H1 (cell line): ENCODE results near the gene RNF130. TPM values are rescaled to one million over a fixed set of nuclear protein-coding genes. Genes with fewer than 3 reads are reported as not detected.

Source experiments
- CTCF ChIA-PET: fragments of 300-600 bp; sonication (Branson Sonifier 250); formaldehyde crosslinking; loops from one replicate; lab custom pipeline; 2021; ENCODE audit not compliant: partially characterized antibody; lab: Charles Lee
- POLR2A ChIA-PET: fragments of 300-600 bp; sonication (Branson Sonifier 250); formaldehyde crosslinking; loops from one replicate; lab custom pipeline; 2021; ENCODE audit warnings: inconsistent platforms; ENCODE audit not compliant: partially characterized antibody; lab: Charles Lee
- DNase-seq, 2 experiments: peaks; one replicate each; pipeline versions ENCODE4 v3.0.0 to v3.0.0-alpha.2; 2010 to 2022; ENCODE audit warnings: low spot score in 2 of 2, low read depth in 1 of 2, mixed read lengths in 1 of 2
- FAIRE-seq: peaks from 2 replicates; lab custom pipeline; 2011; peaks lifted over from hg19 to GRCh38; lab: Jason Lieb, UNC
- H2AFZ ChIP-seq: 2 replicates; pipeline ENCODE4 v1.8.1; 2012; ENCODE audit warnings: low read length, inconsistent platforms
- H2AK5ac ChIP-seq: 2 replicates; pipeline ENCODE4 v1.6.1; 2013; ENCODE audit warnings: low read depth, low read length
- H2BK120ac ChIP-seq: replicated peaks from 2 replicates; pipeline ENCODE3; 2013; ENCODE audit warnings: low read depth, low read length, inconsistent platforms
- H2BK12ac ChIP-seq: 2 replicates; pipeline ENCODE4 v1.6.1; 2013; ENCODE audit warnings: low read depth, low read length
- H2BK15ac ChIP-seq: 2 replicates; pipeline ENCODE4 v1.6.1; 2013; ENCODE audit warnings: low read length
- H2BK20ac ChIP-seq: 2 replicates; pipeline ENCODE4 v1.6.1; 2013; ENCODE audit warnings: low read length
- H2BK5ac ChIP-seq: 2 replicates; pipeline ENCODE4 v1.6.1; 2013; ENCODE audit warnings: low read depth, low read length
- H3K14ac ChIP-seq: 2 replicates; pipeline ENCODE4 v1.6.1; 2013; ENCODE audit warnings: inconsistent platforms; ENCODE audit not compliant: insufficient read length
- H3K18ac ChIP-seq: 2 replicates; pipeline ENCODE4 v1.6.1; 2013; ENCODE audit warnings: low read length; ENCODE audit errors: extremely low read depth
- H3K23ac ChIP-seq: 2 replicates; pipeline ENCODE4 v1.6.1; 2013; ENCODE audit warnings: inconsistent platforms; ENCODE audit not compliant: insufficient read length
- H3K23me2 ChIP-seq: 2 replicates; pipeline ENCODE4 v1.6.1; 2013; ENCODE audit warnings: low read depth, low read length
- H3K27ac ChIP-seq: 2 replicates; pipeline ENCODE4 v1.6.1; 2011; ENCODE audit warnings: low read depth, low read length, inconsistent platforms
- H3K27me3 ChIP-seq, 4 experiments: replicated peaks in 1 of 4; 1 replicate in 1 of 4; 2 replicates in 3 of 4; pipeline versions ENCODE4 v1.6.1 to v1.8.1; 2011 to 2013; ENCODE audit warnings: low read length in 3 of 4, mild to moderate bottlenecking in 3 of 4, inconsistent platforms in 2 of 4, mixed read lengths in 2 of 4, moderate library complexity in 1 of 4; ENCODE audit not compliant: control insufficient read depth in 3 of 4, insufficient read depth in 3 of 4; ENCODE audit errors: extremely low read depth in 1 of 4
- H3K36me3 ChIP-seq, 4 experiments: 2 replicates each; pipeline versions ENCODE4 v1.6.1 to v1.8.1; 2011 to 2013; ENCODE audit warnings: mild to moderate bottlenecking in 4 of 4, low read length in 3 of 4, moderate library complexity in 2 of 4, control low read depth in 1 of 4, inconsistent platforms in 1 of 4; ENCODE audit not compliant: insufficient read depth in 4 of 4, control insufficient read depth in 2 of 4
- H3K4ac ChIP-seq: replicated peaks from 2 replicates; pipeline ENCODE3; 2013; ENCODE audit warnings: low read length, low read depth, mixed read lengths, inconsistent platforms; ENCODE audit not compliant: insufficient read length
- H3K4me1 ChIP-seq, 4 experiments: replicated peaks in 1 of 4; 1 replicate in 1 of 4; 2 replicates in 3 of 4; pipeline versions ENCODE4 v1.6.1 to v1.8.1; 2011 to 2013; ENCODE audit warnings: low read length in 3 of 4, inconsistent platforms in 2 of 4, mixed read lengths in 1 of 4; ENCODE audit not compliant: insufficient read depth in 4 of 4, control insufficient read depth in 3 of 4
- H3K4me2 ChIP-seq, 2 experiments: 2 replicates each; pipeline versions ENCODE4 v1.6.1 to v1.8.1; 2011 to 2013; ENCODE audit warnings: low read depth in 2 of 2, low read length in 2 of 2, control low read depth in 1 of 2, inconsistent platforms in 1 of 2, mild to moderate bottlenecking in 1 of 2; ENCODE audit not compliant: insufficient read depth in 1 of 2
- H3K4me3 ChIP-seq, 4 experiments: fragments of 200-600, 300-600 bp in 1 of 4; sonication (generic), shearing (Covaris generic), sonication (Bioruptor Twin) in 1 of 4; 2 replicates each; pipeline versions ENCODE4 v1.5.1 to v1.8.1; 2011 to 2016; ENCODE audit warnings: low read length in 4 of 4, low read depth in 3 of 4, control low read depth in 2 of 4, inconsistent platforms in 2 of 4, mild to moderate bottlenecking in 2 of 4, mixed read lengths in 1 of 4, moderate library complexity in 1 of 4; ENCODE audit not compliant: insufficient read depth in 2 of 4; ENCODE audit errors: extremely low read depth in 1 of 4
- H3K56ac ChIP-seq: replicated peaks from 2 replicates; pipeline ENCODE3; 2013; ENCODE audit warnings: low read depth, mild to moderate bottlenecking, mixed read lengths, low read length, inconsistent platforms; ENCODE audit not compliant: insufficient read length
- H3K79me1 ChIP-seq: 2 replicates; pipeline ENCODE4 v1.6.1; 2013; ENCODE audit warnings: low read depth, low read length, control low read depth
- H3K79me2 ChIP-seq, 2 experiments: 2 replicates each; pipeline versions ENCODE4 v1.6.1 to v1.8.1; 2012 to 2013; ENCODE audit warnings: low read length in 2 of 2, mild to moderate bottlenecking in 2 of 2, inconsistent platforms in 1 of 2; ENCODE audit not compliant: insufficient read depth in 2 of 2, control insufficient read depth in 1 of 2
- H3K9ac ChIP-seq, 4 experiments: replicated peaks in 1 of 4; 1 replicate in 1 of 4; 2 replicates in 3 of 4; pipeline versions ENCODE4 v1.6.1 to v1.8.1; 2011 to 2013; ENCODE audit warnings: low read depth in 3 of 4, low read length in 3 of 4, control low read depth in 2 of 4, mild to moderate bottlenecking in 2 of 4, moderate library complexity in 2 of 4, inconsistent platforms in 1 of 4; ENCODE audit errors: extremely low read depth in 1 of 4
- H3K9me3 ChIP-seq, 2 experiments: 2 replicates each; pipeline versions ENCODE4 v1.6.1 to v1.8.1; 2012 to 2013; ENCODE audit warnings: mild to moderate bottlenecking in 2 of 2, moderate library complexity in 2 of 2, control low read depth in 1 of 2, inconsistent platforms in 1 of 2, low read depth in 1 of 2, low read length in 1 of 2, mixed read lengths in 1 of 2; ENCODE audit not compliant: insufficient read depth in 2 of 2
- H4K20me1 ChIP-seq, 2 experiments: replicated peaks in 1 of 2; 2 replicates each; pipeline versions ENCODE3 to v1.8.1; 2011 to 2013; ENCODE audit warnings: inconsistent platforms in 2 of 2, low read length in 2 of 2, mild to moderate bottlenecking in 1 of 2; ENCODE audit not compliant: insufficient read depth in 2 of 2, control insufficient read depth in 1 of 2
- H4K5ac ChIP-seq: 2 replicates; pipeline ENCODE4 v1.6.1; 2013; ENCODE audit warnings: low read length, low read depth, mixed read lengths, inconsistent platforms; ENCODE audit not compliant: insufficient read length
- H4K8ac ChIP-seq: 2 replicates; pipeline ENCODE4 v1.8.0; 2013; ENCODE audit warnings: mild to moderate bottlenecking, moderate library complexity, low read length, inconsistent platforms; ENCODE audit not compliant: insufficient read depth; ENCODE audit errors: extremely low read depth
- H4K91ac ChIP-seq: replicated peaks from 2 replicates; pipeline ENCODE3; 2013; ENCODE audit warnings: low read length, mixed read lengths, inconsistent platforms; ENCODE audit not compliant: insufficient read length
- ATF2 ChIP-seq: IDR thresholded peaks from 2 replicates; pipeline ENCODE4 v1.6.1; 2012; ENCODE audit warnings: low read length, inconsistent platforms
- CBX8 ChIP-seq: fragments of 300-800, 300-1000 bp; sonication (generic); IDR thresholded peaks from 2 replicates; pipeline ENCODE4 v1.7.1; 2016; ENCODE audit warnings: low read depth, low read length, borderline replicate concordance
- CREB1 ChIP-seq: IDR thresholded peaks from 2 replicates; pipeline ENCODE4 v1.6.1; 2012; ENCODE audit warnings: inconsistent platforms
- JUND ChIP-seq: IDR thresholded peaks from 2 replicates; pipeline ENCODE4 v1.6.1; 2011; ENCODE audit warnings: mild to moderate bottlenecking, improper control_type of control experiment, low read length
- KDM1A ChIP-seq: fragments of 200-600, 300-600 bp; sonication (generic); IDR thresholded peaks from 2 replicates; pipeline ENCODE4 v1.7.1; 2016; ENCODE audit warnings: mild to moderate bottlenecking, low read length, borderline replicate concordance
- POLR2AphosphoS5 ChIP-seq: IDR thresholded peaks from 2 replicates; pipeline ENCODE4 v1.6.1; 2011; ENCODE audit warnings: low read depth, low read length
- RXRA ChIP-seq: IDR thresholded peaks from 2 replicates; pipeline ENCODE4 v1.6.1; 2011; ENCODE audit warnings: low read depth, mild to moderate bottlenecking, low read length, moderate library complexity; ENCODE audit not compliant: insufficient read depth
- SIN3A ChIP-seq, 2 experiments: IDR thresholded peaks in 1 of 2; conservative IDR thresholded peaks in 1 of 2; 2 replicates each; pipeline ENCODE4 v1.6.1; 2011 to 2012; ENCODE audit warnings: low read length in 2 of 2, improper control_type of control experiment in 1 of 2, low read depth in 1 of 2, mild to moderate bottlenecking in 1 of 2
- TBP ChIP-seq: IDR thresholded peaks from 2 replicates; pipeline ENCODE4 v1.6.1; 2011; ENCODE audit warnings: low read depth, low read length, improper control_type of control experiment
- WGBS, 2 experiments: shearing (Covaris generic) in 1 of 2; methylation state at CpG; one replicate each; pipeline versions ENCODE4 v1.1.6 to v1.1.7; 2013 to 2015; ENCODE audit warnings: low lambda C conversion rate in 2 of 2, mixed read lengths in 2 of 2, inconsistent platforms in 1 of 2, low coverage in 1 of 2, missing lambda C conversion rate in 1 of 2; ENCODE audit not compliant: insufficient replicate concordance in 2 of 2, insufficient coverage in 1 of 2, insufficient read length in 1 of 2; ENCODE audit errors: extremely low coverage in 1 of 2, missing lambda C conversion rate in 1 of 2; 5-methylcytosine and 5-hydroxymethylcytosine counted together
- polyA plus RNA-seq, 7 experiments: library from polyadenylated mRNA; depleted of rRNA in 3 of 7; stranded (reverse) in 5 of 7; unstranded in 2 of 7; fragments of >200 nt in 5 of 7; fragments of 200-250 nt in 2 of 7; gene quantifications; 1 replicate in 5 of 7; 2 replicates in 1 of 7; 4 replicates in 1 of 7; pipeline versions ENCODE4 v1.2.1 to v1.2.3, GENCODE V29; 2011 to 2013; ENCODE audit warnings: missing spikeins in 2 of 7, mixed read lengths in 2 of 7
- total RNA-seq: library from RNA; stranded (reverse); fragmentation: NEBNext Ultra II Directional; extraction: Animal tissue kit (Norgen Biotek cat#: 25700); gene quantifications from 2 replicates; pipeline ENCODE4 v1.2.1, GENCODE V29; 2021
- TF ChIP-seq, protein P1 (sequence below), 3 experiments: IDR thresholded peaks; 1 replicate in 2 of 3; 2 replicates in 1 of 3; pipeline versions ENCODE4 v1.5.1 to v1.6.1; 2011; ENCODE audit warnings: low read length in 3 of 3, mild to moderate bottlenecking in 3 of 3, inconsistent platforms in 2 of 3, low read depth in 1 of 3, moderate library complexity in 1 of 3; ENCODE audit not compliant: insufficient read depth in 1 of 3; ENCODE audit errors: control extremely low read depth in 1 of 3

Gene RNF130
- total and polyA plus RNA-seq, 2 of the 8 experiments (the other 6 are each of a cell fraction or from before 2014, with no cell fraction given), result 65.1 to 70.0 TPM

DNA sequence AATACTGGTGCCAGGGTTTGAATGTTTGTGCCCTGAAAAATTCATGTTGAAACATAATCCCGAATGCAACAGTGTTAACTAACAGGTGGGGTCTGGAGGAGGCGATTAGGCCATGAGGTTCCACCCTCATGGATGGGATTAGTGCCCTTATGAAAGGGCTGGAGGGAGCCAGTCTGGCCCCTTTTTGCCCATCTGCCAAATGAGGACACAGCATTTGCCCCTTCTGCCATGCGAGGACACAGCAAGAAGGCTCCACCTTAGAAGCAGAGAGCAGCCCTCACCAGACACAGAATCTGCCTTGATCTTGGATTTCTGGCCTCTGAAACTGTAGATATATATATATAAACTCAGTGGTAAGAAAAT lies 32.6 kb upstream of the RNF130 start:
- POLR2A ChIA-PET, result no interaction called here
- H3K4ac ChIP-seq, result no peak overlapping the region
- FAIRE-seq, result no peak
- TF ChIP-seq CBX8 (no peak), ATF2 (no peak), CREB1 (no peak), TBP (no peak), JUND (no peak), RXRA (no peak), SIN3A (conservative IDR thresholded peaks at IDR 0.05 in 1 of 2, IDR thresholded peaks at IDR 0.05 in 1 of 2; ENCODE audit: low read depth in 1 of 2, low read length in 2 of 2) (no peak), POLR2AphosphoS5 (no peak), KDM1A (no peak)
- TF ChIP-seq, protein P1, sequence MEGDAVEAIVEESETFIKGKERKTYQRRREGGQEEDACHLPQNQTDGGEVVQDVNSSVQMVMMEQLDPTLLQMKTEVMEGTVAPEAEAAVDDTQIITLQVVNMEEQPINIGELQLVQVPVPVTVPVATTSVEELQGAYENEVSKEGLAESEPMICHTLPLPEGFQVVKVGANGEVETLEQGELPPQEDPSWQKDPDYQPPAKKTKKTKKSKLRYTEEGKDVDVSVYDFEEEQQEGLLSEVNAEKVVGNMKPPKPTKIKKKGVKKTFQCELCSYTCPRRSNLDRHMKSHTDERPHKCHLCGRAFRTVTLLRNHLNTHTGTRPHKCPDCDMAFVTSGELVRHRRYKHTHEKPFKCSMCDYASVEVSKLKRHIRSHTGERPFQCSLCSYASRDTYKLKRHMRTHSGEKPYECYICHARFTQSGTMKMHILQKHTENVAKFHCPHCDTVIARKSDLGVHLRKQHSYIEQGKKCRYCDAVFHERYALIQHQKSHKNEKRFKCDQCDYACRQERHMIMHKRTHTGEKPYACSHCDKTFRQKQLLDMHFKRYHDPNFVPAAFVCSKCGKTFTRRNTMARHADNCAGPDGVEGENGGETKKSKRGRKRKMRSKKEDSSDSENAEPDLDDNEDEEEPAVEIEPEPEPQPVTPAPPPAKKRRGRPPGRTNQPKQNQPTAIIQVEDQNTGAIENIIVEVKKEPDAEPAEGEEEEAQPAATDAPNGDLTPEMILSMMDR (IDR thresholded peaks at IDR 0.05; ENCODE audit: control extremely low read depth in 1 of 3, insufficient read depth in 1 of 3, low read depth in 1 of 3, low read length in 3 of 3), result no peak

More for the DNA sequence above, 32.6 kb upstream of the RNF130 start:
- H2AK5ac ChIP-seq, result no peak overlapping the region
- no peak overlapping the region for H2AFZ ChIP-seq
- no peak overlapping the region for H3K14ac ChIP-seq
- H3K56ac ChIP-seq, result no peak overlapping the region
- H3K23me2 ChIP-seq, result no peaks in the 10 kb centered on the region
- no peak overlapping the region for H4K5ac ChIP-seq
- no peak overlapping the region for H3K23ac ChIP-seq
- no peak overlapping the region for H3K4me2 ChIP-seq
- no peaks in the 10 kb centered on the region for H3K79me2 ChIP-seq
- H4K91ac ChIP-seq, result no peak overlapping the region
- H3K4me1 ChIP-seq, result no peaks in the 10 kb centered on the region
- H3K4me3 ChIP-seq, result no peak overlapping the region
- H4K20me1 ChIP-seq, result no peaks in the 10 kb centered on the region
- CTCF ChIA-PET, result no interaction called here
- no peak overlapping the region for H3K27ac ChIP-seq
- no peak overlapping the region for H2BK15ac ChIP-seq
- H3K27me3 ChIP-seq, result no peaks in the 10 kb centered on the region
- no peak overlapping the region for H3K18ac ChIP-seq
- H2BK20ac ChIP-seq, result no peak overlapping the region
- no peak overlapping the region for H3K9ac ChIP-seq
- peaks cover 3 to 12% of the 10 kb centered on the region in 2 experiments; a peak in 3 of 4 replicates for H3K9me3 ChIP-seq
- no peaks in the 10 kb centered on the region for H3K36me3 ChIP-seq
- WGBS, 2 experiments, result 88% methylated on average over 3 of the region's 3 CpGs; no CpG with 5 or more reads in 1 of the 2 experiments
- H3K79me1 ChIP-seq, result no peaks in the 10 kb centered on the region
- peak in 1 of 2 experiments; percentile 16 for DNase-seq
- no peak overlapping the region for H4K8ac ChIP-seq
- no peak overlapping the region for H2BK120ac ChIP-seq
- H2BK12ac ChIP-seq, result no peak overlapping the region
- no peak overlapping the region for H2BK5ac ChIP-seq
